HL-60 (cell line): ENCODE data around the gene TRIM14.
A peak's percentile ranks its signal among the peaks of the same experiment; 100 is the strongest.
"Not testable (repeated sequence)": the region's sequence is repeated elsewhere in the genome, so short reads cannot be mapped to it uniquely, and the experiment has no call there.

ENCODE experiments used
- DNase-seq, 2 experiments: peaks; one replicate each; pipeline ENCODE4 v3.0.0-alpha.2; 2010 to 2020; ENCODE audit warnings: low read depth in 1 of 2, low spot score in 1 of 2
- H3K27ac ChIP-seq: fragments of 250-450 bp; sonication (Bioruptor Pico); replicated peaks from 2 replicates; pipeline ENCODE4 v1.5.1; 2020; ENCODE audit warnings: mild to moderate bottlenecking, moderate library complexity
- H3K27me3 ChIP-seq: fragments of 250-450 bp; sonication (Bioruptor Pico); 2 replicates; pipeline ENCODE4 v1.5.1; 2021; ENCODE audit warnings: mild to moderate bottlenecking, moderate library complexity; ENCODE audit not compliant: insufficient read depth, poor library complexity, severe bottlenecking
- H3K4me3 ChIP-seq: replicated peaks from 2 replicates; pipeline ENCODE4 v1.5.1; 2011; ENCODE audit warnings: mild to moderate bottlenecking, control low read depth, low read length; ENCODE audit not compliant: insufficient read depth
- GABPA ChIP-seq: IDR thresholded peaks from 2 replicates; pipeline ENCODE4 v1.6.1; 2012; ENCODE audit warnings: low read depth
- POLR2AphosphoS5 ChIP-seq: IDR thresholded peaks from 2 replicates; pipeline ENCODE4 v1.6.1; 2012; ENCODE audit warnings: low read depth
- SPI1 ChIP-seq: IDR thresholded peaks from 2 replicates; pipeline ENCODE4 v1.6.1; 2012; ENCODE audit warnings: low read depth, mild to moderate bottlenecking, borderline replicate concordance
- TF ChIP-seq, protein P1 (sequence below): IDR thresholded peaks from one replicate; pipeline ENCODE4 v1.5.1; 2011; ENCODE audit warnings: low read length, control low read depth, inconsistent platforms; ENCODE audit not compliant: insufficient read depth
- TF ChIP-seq, protein P2 (sequence below): IDR thresholded peaks from 2 replicates; pipeline ENCODE4 v1.6.1; 2012; ENCODE audit warnings: low read depth; ENCODE audit not compliant: insufficient replicate concordance

Gene TRIM14

DNA sequence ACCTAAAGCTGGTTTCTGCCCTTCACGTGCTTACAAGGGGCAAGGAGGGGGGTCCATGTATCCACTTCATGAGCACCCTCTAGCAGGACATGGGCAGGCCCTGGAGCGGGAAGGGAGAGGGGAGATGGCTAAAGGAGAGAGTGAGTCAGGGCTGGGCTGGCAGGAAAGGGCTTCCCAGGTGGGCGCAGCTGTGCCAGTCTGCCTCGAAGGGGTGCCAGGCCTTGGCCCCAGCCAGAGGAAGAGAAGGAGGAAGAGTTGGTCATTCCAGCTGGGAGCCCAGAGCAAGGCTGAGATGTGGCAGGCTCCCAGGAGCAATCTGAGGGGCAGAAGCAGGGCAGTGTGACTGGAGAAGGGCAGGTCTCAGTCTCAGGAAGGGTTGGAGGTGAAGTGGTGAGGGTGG is 24.7 kb downstream of the TRIM14 start:
- no peak overlapping the region for H3K27ac ChIP-seq
- DNase-seq, result no peak
- TF ChIP-seq SPI1, result no peak
- TF ChIP-seq, protein P1, sequence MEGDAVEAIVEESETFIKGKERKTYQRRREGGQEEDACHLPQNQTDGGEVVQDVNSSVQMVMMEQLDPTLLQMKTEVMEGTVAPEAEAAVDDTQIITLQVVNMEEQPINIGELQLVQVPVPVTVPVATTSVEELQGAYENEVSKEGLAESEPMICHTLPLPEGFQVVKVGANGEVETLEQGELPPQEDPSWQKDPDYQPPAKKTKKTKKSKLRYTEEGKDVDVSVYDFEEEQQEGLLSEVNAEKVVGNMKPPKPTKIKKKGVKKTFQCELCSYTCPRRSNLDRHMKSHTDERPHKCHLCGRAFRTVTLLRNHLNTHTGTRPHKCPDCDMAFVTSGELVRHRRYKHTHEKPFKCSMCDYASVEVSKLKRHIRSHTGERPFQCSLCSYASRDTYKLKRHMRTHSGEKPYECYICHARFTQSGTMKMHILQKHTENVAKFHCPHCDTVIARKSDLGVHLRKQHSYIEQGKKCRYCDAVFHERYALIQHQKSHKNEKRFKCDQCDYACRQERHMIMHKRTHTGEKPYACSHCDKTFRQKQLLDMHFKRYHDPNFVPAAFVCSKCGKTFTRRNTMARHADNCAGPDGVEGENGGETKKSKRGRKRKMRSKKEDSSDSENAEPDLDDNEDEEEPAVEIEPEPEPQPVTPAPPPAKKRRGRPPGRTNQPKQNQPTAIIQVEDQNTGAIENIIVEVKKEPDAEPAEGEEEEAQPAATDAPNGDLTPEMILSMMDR, result no peak
- TF ChIP-seq, protein P2, sequence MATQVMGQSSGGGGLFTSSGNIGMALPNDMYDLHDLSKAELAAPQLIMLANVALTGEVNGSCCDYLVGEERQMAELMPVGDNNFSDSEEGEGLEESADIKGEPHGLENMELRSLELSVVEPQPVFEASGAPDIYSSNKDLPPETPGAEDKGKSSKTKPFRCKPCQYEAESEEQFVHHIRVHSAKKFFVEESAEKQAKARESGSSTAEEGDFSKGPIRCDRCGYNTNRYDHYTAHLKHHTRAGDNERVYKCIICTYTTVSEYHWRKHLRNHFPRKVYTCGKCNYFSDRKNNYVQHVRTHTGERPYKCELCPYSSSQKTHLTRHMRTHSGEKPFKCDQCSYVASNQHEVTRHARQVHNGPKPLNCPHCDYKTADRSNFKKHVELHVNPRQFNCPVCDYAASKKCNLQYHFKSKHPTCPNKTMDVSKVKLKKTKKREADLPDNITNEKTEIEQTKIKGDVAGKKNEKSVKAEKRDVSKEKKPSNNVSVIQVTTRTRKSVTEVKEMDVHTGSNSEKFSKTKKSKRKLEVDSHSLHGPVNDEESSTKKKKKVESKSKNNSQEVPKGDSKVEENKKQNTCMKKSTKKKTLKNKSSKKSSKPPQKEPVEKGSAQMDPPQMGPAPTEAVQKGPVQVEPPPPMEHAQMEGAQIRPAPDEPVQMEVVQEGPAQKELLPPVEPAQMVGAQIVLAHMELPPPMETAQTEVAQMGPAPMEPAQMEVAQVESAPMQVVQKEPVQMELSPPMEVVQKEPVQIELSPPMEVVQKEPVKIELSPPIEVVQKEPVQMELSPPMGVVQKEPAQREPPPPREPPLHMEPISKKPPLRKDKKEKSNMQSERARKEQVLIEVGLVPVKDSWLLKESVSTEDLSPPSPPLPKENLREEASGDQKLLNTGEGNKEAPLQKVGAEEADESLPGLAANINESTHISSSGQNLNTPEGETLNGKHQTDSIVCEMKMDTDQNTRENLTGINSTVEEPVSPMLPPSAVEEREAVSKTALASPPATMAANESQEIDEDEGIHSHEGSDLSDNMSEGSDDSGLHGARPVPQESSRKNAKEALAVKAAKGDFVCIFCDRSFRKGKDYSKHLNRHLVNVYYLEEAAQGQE, result no peak
- no peak for TF ChIP-seq GABPA
- no peak overlapping the region for H3K4me3 ChIP-seq
- H3K27me3 ChIP-seq, result no peaks in the 10 kb centered on the region

DNA sequence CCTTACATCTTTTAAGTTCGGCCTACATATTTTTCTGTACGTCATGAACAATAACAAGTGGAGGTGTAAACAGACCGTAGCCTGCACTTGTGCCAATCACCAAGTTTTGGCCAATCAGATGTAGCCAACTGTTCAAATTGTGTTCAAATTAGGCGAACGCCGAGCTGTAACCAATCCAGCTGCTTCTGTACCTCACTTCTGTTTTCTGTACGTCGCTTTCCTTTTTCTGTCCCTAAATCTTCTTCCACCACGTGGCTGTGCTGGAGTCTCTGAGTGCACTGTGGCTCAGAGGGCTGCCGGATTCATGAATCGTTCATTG is 26.4 kb downstream of the TRIM14 start:
- TF ChIP-seq, protein P1, result no peak
- TF ChIP-seq SPI1 (peak; percentile 48; the same call in 1 of the 2 replicates), GABPA (no peak), POLR2AphosphoS5 (no peak)
- TF ChIP-seq, protein P2, result no peak

DNA sequence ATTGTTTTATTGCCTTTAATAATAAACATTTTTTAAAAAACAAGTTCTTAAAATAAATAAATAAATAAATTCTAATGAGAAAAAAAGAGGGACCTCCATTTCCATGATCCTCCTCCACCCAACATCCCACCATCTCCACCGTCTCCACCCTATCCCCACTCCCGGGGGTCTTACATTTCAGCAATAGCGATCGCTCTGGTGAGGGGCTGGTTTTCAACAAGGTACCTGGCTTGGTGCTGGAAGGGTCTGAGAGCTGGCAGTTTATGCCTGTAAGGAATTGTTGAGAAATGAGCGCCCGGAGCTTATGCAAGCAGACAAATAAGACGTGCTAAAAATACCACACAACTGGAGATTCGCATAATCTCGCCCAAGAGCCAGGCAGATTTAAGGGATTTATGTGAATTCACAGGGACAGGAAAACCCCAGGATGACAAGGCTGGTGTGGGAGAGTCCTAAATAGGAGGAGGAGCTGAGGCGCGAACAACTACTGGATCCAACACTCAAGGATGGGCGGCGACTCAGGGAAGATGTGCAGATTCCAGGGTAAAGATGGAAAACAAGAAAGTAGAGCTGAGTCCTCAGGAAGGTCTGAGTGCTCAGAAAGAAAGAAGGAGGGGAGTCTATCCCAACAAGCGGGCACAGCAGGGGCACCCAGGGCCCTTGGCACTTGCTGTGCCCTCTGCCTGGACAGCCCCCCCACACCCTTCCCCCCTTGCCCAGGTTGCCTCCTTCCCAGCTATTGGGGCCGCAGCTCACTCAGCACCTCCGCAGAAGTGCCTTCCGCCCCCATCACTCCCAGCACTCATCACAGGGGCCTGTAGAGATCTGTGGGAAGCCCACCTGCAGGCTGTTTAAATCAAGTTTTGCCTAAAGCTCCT is 27.0 kb downstream of the TRIM14 start:
- no peak for TF ChIP-seq GABPA
- no peak for TF ChIP-seq POLR2AphosphoS5
- TF ChIP-seq, protein P1, result no peak
- TF ChIP-seq SPI1, result no peak
- TF ChIP-seq, protein P2, result no peak
- DNase-seq, result no peak
- Histone ChIP-seq H3K27me3 (no peaks in the 10 kb centered on the region), H3K27ac (peak overlapping the region; percentile 60), H3K4me3 (no peak overlapping the region)

More for the DNA sequence above, 26.4 kb downstream of the TRIM14 start:
- Histone ChIP-seq H3K27ac (peak overlapping the region; percentile 60), H3K27me3 (no peaks in the 10 kb centered on the region), H3K4me3 (no peak overlapping the region)
- DNase-seq, result peak in 1 of 2 experiments; percentile 59

DNA sequence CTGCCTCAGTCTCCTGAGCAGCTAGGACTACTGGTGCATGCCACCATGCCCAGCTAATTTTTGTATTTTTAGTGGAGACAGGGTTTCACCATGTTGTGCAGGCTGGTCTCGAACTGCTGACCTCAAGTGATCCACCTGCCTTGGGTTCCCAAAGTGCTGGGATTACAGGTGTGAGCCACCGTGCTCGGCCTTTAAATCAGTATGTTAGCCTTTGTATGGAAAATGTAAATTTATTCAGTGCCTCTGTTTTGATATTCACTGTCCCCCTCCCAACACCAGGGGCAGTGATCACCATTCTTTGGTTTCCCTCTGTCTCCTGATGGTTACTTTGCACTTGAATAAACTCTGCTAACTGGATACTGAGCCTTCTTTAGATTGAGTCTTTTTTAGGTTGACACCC is 28.3 kb downstream of the TRIM14 start:
- not testable (repeated sequence) for H3K27ac ChIP-seq, H3K4me3 ChIP-seq, H3K27me3 ChIP-seq, DNase-seq
